Thyroid gland (tissue), 4 donors: ENCODE results near the gene COL26A1. TPM values are rescaled to one million over a fixed set of nuclear protein-coding genes. Genes with fewer than 3 reads are reported as not detected.

Experiments used
- DNase-seq, 2 donors: peaks; one replicate each; pipeline ENCODE4 v3.0.0-alpha.2; 2019
- H3K27ac ChIP-seq, 3 donors: fragments of 200-600 bp; sonication (generic); 1 replicate in 2 of 3; 2 replicates in 1 of 3; pipeline ENCODE4 v1.5.1; 2016 to 2019; ENCODE audit warnings: mild to moderate bottlenecking in 1 of 3, moderate library complexity in 1 of 3
- H3K27me3 ChIP-seq: fragments of 200-600 bp; sonication (generic); one replicate; pipeline ENCODE4 v1.5.1; 2019
- H3K36me3 ChIP-seq, 2 donors: fragments of 200-600 bp; sonication (generic); one replicate each; pipeline ENCODE4 v1.5.1; 2016 to 2019
- H3K4me1 ChIP-seq, 2 donors: fragments of 200-600 bp; sonication (generic); one replicate each; pipeline ENCODE4 v1.5.1; 2017 to 2019
- H3K4me3 ChIP-seq, 3 donors: fragments of 200-600 bp; sonication (generic); replicated peaks in 1 of 3; 1 replicate in 2 of 3; 2 replicates in 1 of 3; pipeline ENCODE4 v1.5.1; 2016; ENCODE audit warnings: mild to moderate bottlenecking in 1 of 3
- H3K9me3 ChIP-seq: fragments of 200-600 bp; sonication (generic); one replicate; pipeline ENCODE4 v1.5.1; 2017
- CTCF ChIP-seq, 6 experiments: fragments of 200-600 bp in 3 of 6; fragments of 450-650 bp in 3 of 6; sonication (generic) in 3 of 6; IDR thresholded peaks; one replicate each; pipeline ENCODE4 v1.5.1; 2016 to 2019; ENCODE audit warnings: antibody characterized with exemption in 6 of 6, mild to moderate bottlenecking in 2 of 6, inconsistent platforms in 1 of 6, moderate library complexity in 1 of 6
- POLR2A ChIP-seq, 2 donors: fragments of 450-650 bp; IDR thresholded peaks; one replicate each; pipeline ENCODE4 v1.6.1; 2017; ENCODE audit warnings: antibody characterized with exemption in 2 of 2, mild to moderate bottlenecking in 2 of 2, moderate library complexity in 1 of 2
- WGBS, 2 donors: methylation state at CpG; one replicate each; pipeline ENCODE4 v1.1.5; 2017; 5-methylcytosine and 5-hydroxymethylcytosine counted together
- intact Hi-C: fragments of 100-400 bp; cut with DNase I; formaldehyde crosslinking; loops from one replicate; pipeline ENCODE4 v1.15.1; 2023
- total RNA-seq, 4 donors: library from RNA; depleted of rRNA; stranded (reverse); fragments of >200 nt; gene quantifications; one replicate each; pipeline ENCODE4 v1.2.3, GENCODE V29; 2016

Gene COL26A1
- total RNA-seq, 4 donors from 2014 or later, result not detected

GRCh38 chr7:101586078-101586905, 223.6 kb downstream of the COL26A1 start:
- Histone ChIP-seq H3K27me3 (no peaks in the 10 kb centered on the region), H3K27ac (no peak overlapping the region), H3K4me3 (no peak overlapping the region), H3K4me1 (no peaks in the 10 kb centered on the region), H3K9me3 (no peaks in the 10 kb centered on the region), H3K36me3 (no peaks in the 10 kb centered on the region)
- intact Hi-C loops, result no loop called here
- no peak for DNase-seq
- WGBS, 2 donors, result 83 to 87% methylated on average over 18 of the region's 18 CpGs
- TF ChIP-seq CTCF (IDR thresholded peaks at IDR 0.05), result no peak
- TF ChIP-seq POLR2A (IDR thresholded peaks at IDR 0.05), result no peak

DNA sequence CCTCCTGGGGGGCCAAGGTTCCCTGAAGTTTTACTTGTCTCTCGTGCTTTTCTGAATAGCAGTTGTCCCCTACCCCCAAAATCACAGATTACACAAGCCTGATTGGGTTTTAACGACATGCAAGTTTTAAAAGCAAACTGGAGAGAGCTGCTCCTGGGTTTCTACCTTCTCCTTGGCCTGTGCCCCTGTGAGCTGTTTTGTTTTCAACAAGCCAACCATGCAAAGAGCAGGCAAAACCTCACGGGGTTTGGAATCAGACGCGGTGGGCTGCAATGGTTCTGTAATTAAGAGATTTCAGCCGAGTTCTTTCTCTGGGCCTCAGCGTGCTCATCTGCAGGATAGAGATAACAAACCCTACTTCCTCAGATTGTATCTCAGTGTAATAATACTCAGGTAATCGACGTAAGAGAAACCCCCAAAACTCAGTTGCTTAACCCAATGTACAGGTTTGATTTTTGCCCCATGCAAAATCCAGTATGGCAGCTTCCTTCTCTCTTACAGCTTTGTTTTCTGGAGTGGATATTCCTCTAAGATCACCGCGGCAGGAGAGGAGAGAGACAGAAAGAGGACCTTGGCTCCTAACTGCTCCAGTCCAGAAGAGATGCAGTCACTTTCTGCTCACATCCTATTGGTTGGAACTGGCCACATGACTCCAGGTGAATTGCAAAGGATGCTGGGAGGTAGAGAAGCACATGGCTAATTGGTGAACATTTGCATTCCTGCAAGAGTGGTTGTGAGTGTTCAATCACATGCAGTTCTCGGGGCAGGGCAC, 224.4 kb downstream of the COL26A1 start:
- no peaks in the 10 kb centered on the region for H3K9me3 ChIP-seq
- DNase-seq, result no peak
- intact Hi-C loops, result no loop called here
- no peaks in the 10 kb centered on the region for H3K4me1 ChIP-seq
- H3K4me3 ChIP-seq, result no peak overlapping the region
- TF ChIP-seq POLR2A (IDR thresholded peaks at IDR 0.05) (no peak), CTCF (IDR thresholded peaks at IDR 0.05) (no peak)
- no peaks in the 10 kb centered on the region for H3K36me3 ChIP-seq
- H3K27me3 ChIP-seq, result no peaks in the 10 kb centered on the region
- WGBS, 2 donors, result 58 to 59% methylated on average over 12 of the region's 12 CpGs
- H3K27ac ChIP-seq, result no peak overlapping the region

- Histone ChIP-seq H3K36me3 (no peaks in the 10 kb centered on the region), H3K4me1 (no peaks in the 10 kb centered on the region), H3K4me3 (no peak overlapping the region), H3K27ac (no peak overlapping the region), H3K9me3 (no peaks in the 10 kb centered on the region), H3K27me3 (no peaks in the 10 kb centered on the region)
- WGBS, 2 donors, result 83 to 91% methylated on average over 9 of the region's 9 CpGs
- intact Hi-C loops, result no loop called here
- no peak for TF ChIP-seq CTCF (IDR thresholded peaks at IDR 0.05)
- TF ChIP-seq POLR2A (IDR thresholded peaks at IDR 0.05), result no peak
- DNase-seq, result no peak
Measured at GRCh38 chr7:101588131-101588935, 225.7 kb downstream of the COL26A1 start.

GRCh38 chr7:101589052-101589451, 226.4 kb downstream of the COL26A1 start:
- H3K4me3 ChIP-seq, result no peak overlapping the region
- H3K27me3 ChIP-seq, result no peaks in the 10 kb centered on the region
- no peak for DNase-seq
- no peaks in the 10 kb centered on the region for H3K4me1 ChIP-seq
- 84 to 90% methylated on average over 5 of the region's 5 CpGs for WGBS, 2 donors
- intact Hi-C loops, result no loop called here
- no peaks in the 10 kb centered on the region for H3K9me3 ChIP-seq
- TF ChIP-seq POLR2A (IDR thresholded peaks at IDR 0.05) (no peak), CTCF (IDR thresholded peaks at IDR 0.05) (no peak)
- no peak overlapping the region for H3K27ac ChIP-seq
- H3K36me3 ChIP-seq, result no peaks in the 10 kb centered on the region
